Measurements from ENCODE around the gene ARHGEF3.

The ARHGEF3 gene

DNA sequence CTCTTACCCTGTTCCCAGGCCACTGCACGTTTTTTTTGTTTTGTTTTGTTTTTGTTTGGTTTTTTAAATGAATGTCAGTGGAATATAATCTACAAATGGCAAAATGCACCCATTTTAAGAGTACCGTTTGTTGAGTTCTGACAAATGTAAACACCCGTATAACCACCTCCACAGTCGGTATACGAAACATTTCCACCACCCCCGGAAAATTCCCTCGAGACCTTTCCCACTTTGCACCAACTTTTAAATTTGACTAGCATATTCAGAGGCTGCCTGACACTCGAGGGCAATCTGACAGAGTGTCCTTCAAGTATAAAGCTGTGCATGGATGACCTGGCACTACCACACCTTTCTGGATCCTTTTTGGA is 613 bp upstream of the ARHGEF3 start:
- peak overlapping the region; percentile 70 for H3K4me3 ChIP-seq (ENCODE audit: low read depth, low read length)
- TF ChIP-seq, protein P1, sequence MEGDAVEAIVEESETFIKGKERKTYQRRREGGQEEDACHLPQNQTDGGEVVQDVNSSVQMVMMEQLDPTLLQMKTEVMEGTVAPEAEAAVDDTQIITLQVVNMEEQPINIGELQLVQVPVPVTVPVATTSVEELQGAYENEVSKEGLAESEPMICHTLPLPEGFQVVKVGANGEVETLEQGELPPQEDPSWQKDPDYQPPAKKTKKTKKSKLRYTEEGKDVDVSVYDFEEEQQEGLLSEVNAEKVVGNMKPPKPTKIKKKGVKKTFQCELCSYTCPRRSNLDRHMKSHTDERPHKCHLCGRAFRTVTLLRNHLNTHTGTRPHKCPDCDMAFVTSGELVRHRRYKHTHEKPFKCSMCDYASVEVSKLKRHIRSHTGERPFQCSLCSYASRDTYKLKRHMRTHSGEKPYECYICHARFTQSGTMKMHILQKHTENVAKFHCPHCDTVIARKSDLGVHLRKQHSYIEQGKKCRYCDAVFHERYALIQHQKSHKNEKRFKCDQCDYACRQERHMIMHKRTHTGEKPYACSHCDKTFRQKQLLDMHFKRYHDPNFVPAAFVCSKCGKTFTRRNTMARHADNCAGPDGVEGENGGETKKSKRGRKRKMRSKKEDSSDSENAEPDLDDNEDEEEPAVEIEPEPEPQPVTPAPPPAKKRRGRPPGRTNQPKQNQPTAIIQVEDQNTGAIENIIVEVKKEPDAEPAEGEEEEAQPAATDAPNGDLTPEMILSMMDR (IDR thresholded peaks at IDR 0.05; ENCODE audit: low read depth, low read length, missing control alignments), result no peak
- DNase-seq (ENCODE audit: low read depth), result no peak
- in situ Hi-C loops (cut with HindIII; ENCODE audit: low sequenced_read_pairs), result no loop called here

DNA sequence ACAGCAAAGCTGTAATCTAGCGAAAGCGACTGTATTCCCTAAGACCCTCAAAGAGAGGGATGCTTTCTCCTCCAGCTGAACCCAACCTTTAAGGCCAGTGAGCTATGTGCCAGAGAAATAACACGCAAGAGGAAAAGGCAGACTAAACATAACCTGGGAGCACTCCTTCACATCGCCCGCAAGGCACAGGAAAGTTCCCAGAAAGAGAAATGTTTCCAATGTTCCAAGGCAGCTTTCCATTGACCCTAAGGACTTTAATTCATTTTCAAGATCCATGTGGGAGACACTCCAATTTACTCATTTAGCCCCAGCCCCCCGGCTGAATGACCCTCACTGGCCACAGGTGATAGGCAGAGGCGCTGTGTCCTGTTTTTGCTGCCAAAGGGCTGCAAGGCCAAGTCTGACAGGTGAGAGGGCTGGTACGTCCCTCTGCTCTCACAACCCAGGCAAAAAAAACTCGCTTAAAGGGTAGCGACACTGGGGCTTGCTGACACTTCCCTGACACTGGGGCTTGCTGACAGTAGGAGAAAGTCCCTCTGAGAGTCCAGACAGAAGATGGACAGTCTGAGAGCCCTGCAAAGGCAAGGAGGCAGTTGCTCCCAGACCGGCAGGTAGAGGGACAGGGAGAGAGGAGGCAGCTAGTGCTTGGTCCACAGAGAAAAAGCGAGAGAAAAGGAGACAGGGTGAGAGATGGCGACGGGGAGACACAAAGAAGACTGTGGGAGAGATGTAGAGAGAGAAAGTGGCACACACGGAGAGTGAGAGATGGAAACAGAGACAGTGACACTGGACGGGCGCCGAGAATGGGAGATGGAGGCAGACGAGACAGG is 702 bp downstream of the ARHGEF3 start:
- in situ Hi-C loops (cut with HindIII; ENCODE audit: low sequenced_read_pairs), result no loop called here
- H3K4me3 ChIP-seq (ENCODE audit: low read depth, low read length), result peak overlapping the region; percentile 70
- TF ChIP-seq, protein P1 (IDR thresholded peaks at IDR 0.05; ENCODE audit: low read depth, low read length, missing control alignments), result no peak
- DNase-seq (ENCODE audit: low read depth), result no peak

DNA sequence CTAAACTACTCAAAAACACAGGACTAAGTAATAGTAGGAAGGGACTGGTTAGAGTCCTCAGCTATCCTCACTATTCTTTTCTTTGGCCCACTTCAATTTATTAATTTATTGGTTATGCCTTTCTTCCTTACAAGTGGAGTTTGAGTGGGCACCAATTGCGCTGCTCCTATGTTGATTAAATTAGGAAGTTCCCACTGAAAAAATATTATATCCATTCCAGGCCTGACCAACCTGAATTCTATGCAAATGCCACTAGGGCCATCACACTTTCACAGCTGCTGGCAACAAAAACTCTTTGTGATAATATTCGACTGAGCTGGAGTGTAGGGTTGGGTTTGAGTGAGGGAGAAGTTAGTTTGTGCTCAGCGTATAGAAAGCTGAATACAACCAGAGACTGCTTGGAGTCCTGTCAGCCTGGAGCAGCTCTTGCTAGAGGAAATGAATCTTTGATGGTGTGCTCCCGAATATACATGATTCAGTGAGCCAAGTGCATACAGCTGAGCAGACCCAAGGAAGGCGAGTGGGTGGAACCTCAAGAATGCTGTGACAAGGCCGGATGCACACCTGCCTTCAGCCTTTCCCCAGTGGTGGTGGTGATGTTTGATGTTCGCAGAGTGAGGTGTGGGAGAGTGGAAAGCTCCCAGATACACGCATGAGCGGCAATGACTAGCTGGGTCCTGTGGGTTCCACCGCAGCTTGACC is 1.5 kb downstream of the ARHGEF3 start:
- H3K4me3 ChIP-seq (ENCODE audit: low read depth, low read length), result peak overlapping the region; percentile 70
- TF ChIP-seq, protein P1 (IDR thresholded peaks at IDR 0.05; ENCODE audit: low read depth, low read length, missing control alignments), result no peak
- no peak for DNase-seq (ENCODE audit: low read depth)
- in situ Hi-C loops (cut with HindIII; ENCODE audit: low sequenced_read_pairs), result no loop called here

DNA sequence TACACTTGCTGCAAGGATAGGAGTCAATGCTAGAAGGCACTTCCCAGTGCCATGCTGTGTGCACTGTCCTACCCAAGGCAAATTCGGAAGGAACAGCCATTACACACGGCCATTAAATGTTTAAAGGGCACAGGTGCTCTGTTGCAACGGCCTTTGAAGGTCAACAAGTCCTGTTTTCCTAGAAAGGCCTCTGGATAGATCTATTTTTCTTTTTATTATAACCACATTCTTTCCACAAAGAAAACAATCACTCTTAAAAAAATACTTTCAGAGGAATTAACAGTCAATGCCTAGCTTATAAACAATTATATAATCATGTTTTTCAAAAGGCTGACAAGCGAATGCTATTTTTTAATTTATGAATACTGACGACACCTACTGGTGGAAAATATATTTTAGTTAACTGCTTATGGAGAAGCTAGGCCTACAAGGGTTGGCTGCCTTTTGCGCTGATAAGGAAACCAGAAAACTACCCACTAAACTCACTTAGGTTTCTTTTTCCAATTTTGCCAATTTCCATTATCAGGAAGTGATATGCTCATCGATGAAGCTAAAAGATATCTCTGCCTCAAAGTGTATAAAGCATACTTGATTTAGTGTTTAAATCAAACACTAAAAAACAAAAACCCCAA is 2.4 kb downstream of the ARHGEF3 start:
- TF ChIP-seq, protein P1 (IDR thresholded peaks at IDR 0.05; ENCODE audit: low read depth, low read length, missing control alignments), result peak; percentile 35
- in situ Hi-C loops (cut with HindIII; ENCODE audit: low sequenced_read_pairs), result no loop called here
- DNase-seq (ENCODE audit: low read depth), result peak; percentile 57
- H3K4me3 ChIP-seq (ENCODE audit: low read depth, low read length), result peak overlapping the region; percentile 24

DNA sequence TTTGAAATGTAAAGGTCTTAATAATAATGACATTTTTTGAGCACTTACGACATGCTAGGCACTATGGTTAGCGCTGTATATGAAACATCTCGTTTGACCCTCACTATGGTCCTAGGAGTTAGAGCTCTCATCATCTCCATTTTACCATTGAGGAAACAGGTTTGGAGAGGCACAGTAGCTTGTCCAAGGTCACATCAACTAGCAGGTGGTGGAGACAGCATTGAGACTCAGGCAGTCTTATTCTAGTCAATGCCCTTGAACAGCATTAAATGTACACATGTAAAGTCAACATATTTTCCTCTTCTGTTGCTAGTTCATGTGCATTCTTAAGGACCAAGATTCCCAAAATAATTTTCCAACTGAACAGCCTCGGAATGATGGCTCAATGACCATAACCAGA is 4.8 kb downstream of the ARHGEF3 start:
- no peak overlapping the region for H3K4me3 ChIP-seq (ENCODE audit: low read depth, low read length)
- TF ChIP-seq, protein P1 (IDR thresholded peaks at IDR 0.05; ENCODE audit: low read depth, low read length, missing control alignments), result no peak
- in situ Hi-C loops (cut with HindIII; ENCODE audit: low sequenced_read_pairs), result no loop called here
- no peak for DNase-seq (ENCODE audit: low read depth)

DNA sequence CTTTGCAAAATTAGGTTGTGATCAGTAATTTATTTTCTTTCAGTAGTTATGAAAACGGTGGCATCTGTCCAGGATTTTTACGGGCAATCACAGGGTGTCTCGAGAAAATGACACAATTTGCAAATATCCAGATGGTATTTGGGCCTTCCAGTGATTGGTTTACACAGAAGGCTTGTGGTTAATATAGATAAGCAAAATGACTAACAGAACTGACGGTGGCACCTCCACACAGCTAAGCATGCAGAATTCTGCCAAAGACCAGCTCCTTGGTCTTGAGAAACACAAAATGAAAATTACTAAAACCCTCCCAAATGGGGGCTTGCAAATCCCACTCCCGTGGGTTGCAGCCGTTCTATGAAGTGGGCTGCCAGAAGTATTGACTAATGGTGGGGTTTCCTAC is 5.5 kb downstream of the ARHGEF3 start:
- H3K4me3 ChIP-seq (ENCODE audit: low read depth, low read length), result no peak overlapping the region
- TF ChIP-seq, protein P1 (IDR thresholded peaks at IDR 0.05; ENCODE audit: low read depth, low read length, missing control alignments), result no peak
- no peak for DNase-seq (ENCODE audit: low read depth)
- in situ Hi-C loops (cut with HindIII; ENCODE audit: low sequenced_read_pairs), result no loop called here
